A673 (cell line): ENCODE data around the gene CMTM3.

Experiments
- EZH2 ChIP-seq: fragments of 200-600 bp; sonication (generic); IDR thresholded peaks from 2 replicates; pipeline ENCODE4 v1.6.1; 2017; ENCODE audit warnings: borderline replicate concordance, low read depth, mild to moderate bottlenecking, mixed read lengths, antibody characterized with exemption, low read length; ENCODE audit not compliant: poor library complexity, severe bottlenecking
- TF ChIP-seq, protein P1 (sequence below): fragments of 300-800, 200-600 bp; sonication (generic); conservative IDR thresholded peaks from 2 replicates; pipeline ENCODE4 v1.5.1; 2017; ENCODE audit warnings: low read depth, mild to moderate bottlenecking, antibody characterized with exemption, low read length, moderate library complexity, mixed read lengths

GRCh38 chr16:66587881-66588600 is 16.5 kb upstream of the CMTM3 start:
- TF ChIP-seq, protein P1, sequence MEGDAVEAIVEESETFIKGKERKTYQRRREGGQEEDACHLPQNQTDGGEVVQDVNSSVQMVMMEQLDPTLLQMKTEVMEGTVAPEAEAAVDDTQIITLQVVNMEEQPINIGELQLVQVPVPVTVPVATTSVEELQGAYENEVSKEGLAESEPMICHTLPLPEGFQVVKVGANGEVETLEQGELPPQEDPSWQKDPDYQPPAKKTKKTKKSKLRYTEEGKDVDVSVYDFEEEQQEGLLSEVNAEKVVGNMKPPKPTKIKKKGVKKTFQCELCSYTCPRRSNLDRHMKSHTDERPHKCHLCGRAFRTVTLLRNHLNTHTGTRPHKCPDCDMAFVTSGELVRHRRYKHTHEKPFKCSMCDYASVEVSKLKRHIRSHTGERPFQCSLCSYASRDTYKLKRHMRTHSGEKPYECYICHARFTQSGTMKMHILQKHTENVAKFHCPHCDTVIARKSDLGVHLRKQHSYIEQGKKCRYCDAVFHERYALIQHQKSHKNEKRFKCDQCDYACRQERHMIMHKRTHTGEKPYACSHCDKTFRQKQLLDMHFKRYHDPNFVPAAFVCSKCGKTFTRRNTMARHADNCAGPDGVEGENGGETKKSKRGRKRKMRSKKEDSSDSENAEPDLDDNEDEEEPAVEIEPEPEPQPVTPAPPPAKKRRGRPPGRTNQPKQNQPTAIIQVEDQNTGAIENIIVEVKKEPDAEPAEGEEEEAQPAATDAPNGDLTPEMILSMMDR = no peak
- no peak for TF ChIP-seq EZH2
